ENCODE results near the gene RASA2. TPM values are rescaled to one million over a fixed set of nuclear protein-coding genes. Genes with fewer than 3 reads are reported as not detected.

The RASA2 gene
- total and polyA plus RNA-seq, 8 donors = 2.6 to 32.1 (median 10.9) TPM

DNA sequence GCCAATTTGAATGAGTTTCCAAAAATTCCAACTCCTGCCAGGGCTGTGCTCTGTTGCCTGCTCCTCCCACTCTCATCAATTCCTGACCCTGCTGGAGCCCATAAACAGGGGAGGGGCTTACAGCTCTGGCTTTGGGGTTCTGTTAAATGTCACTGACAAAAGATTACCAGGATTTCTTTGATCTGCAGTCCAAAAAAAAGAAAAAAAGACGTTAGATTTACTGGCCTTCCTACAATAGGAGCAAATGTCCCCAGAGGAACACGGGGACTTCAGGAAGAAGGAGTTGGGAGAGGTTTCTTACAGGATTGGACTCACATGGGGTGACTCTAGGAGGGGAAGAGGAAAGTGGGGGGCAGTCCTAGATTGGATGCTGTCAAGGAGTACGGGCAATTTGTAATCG is 167.0 kb downstream of the RASA2 start:
- TF ChIP-seq, protein P1, sequence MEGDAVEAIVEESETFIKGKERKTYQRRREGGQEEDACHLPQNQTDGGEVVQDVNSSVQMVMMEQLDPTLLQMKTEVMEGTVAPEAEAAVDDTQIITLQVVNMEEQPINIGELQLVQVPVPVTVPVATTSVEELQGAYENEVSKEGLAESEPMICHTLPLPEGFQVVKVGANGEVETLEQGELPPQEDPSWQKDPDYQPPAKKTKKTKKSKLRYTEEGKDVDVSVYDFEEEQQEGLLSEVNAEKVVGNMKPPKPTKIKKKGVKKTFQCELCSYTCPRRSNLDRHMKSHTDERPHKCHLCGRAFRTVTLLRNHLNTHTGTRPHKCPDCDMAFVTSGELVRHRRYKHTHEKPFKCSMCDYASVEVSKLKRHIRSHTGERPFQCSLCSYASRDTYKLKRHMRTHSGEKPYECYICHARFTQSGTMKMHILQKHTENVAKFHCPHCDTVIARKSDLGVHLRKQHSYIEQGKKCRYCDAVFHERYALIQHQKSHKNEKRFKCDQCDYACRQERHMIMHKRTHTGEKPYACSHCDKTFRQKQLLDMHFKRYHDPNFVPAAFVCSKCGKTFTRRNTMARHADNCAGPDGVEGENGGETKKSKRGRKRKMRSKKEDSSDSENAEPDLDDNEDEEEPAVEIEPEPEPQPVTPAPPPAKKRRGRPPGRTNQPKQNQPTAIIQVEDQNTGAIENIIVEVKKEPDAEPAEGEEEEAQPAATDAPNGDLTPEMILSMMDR (IDR thresholded peaks at IDR 0.05) = no peak
- Histone ChIP-seq H3K4me3 (no peak overlapping the region), H3K27me3 (peaks cover 0 to 22% (median 15%) of the 10 kb centered on the region in 3 donors), H3K36me3 (no peaks in the 10 kb centered on the region), H3K27ac (no peak overlapping the region), H3K4me1 (peaks cover 0 to 2% (median 0%) of the 10 kb centered on the region in 4 donors), H3K9me3 (peaks cover 0 to 5% (median 2%) of the 10 kb centered on the region in 4 donors)
- no peak for DNase-seq
- intact Hi-C loops (cut with DNase I; ENCODE audit: low total_unique reads) = no loop called here
- 70 to 82% (median 79%) methylated on average over 4 of the region's 4 CpGs for WGBS, 5 donors

DNA sequence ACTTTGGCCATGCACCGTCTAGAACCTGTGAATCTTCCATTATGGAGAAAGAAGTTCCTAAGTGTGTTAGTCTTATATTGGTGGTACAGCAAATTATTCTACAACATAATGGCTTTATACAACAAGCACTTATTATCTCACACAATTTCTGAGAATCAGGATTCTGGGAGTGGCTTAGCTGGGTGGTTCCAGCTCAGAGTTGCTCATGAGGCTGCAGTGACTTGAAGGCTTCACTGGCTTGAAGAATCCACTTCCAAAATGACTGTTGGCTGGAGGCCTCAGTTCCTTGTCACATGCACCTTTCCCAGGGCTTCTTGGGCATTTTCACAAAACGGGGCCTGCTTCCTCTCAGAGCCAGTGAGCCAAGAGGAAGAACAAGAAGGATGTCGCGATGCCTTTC is 169.0 kb downstream of the RASA2 start:
- no peak overlapping the region for H3K4me3 ChIP-seq
- DNase-seq = no peak
- H3K27me3 ChIP-seq = peaks cover 0 to 41% (median 26%) of the 10 kb centered on the region in 3 donors
- peaks cover 0 to 5% (median 2%) of the 10 kb centered on the region in 4 donors for H3K9me3 ChIP-seq
- H3K36me3 ChIP-seq = no peaks in the 10 kb centered on the region
- intact Hi-C loops (cut with DNase I; ENCODE audit: low total_unique reads) = no loop called here
- 77 to 91% (median 87%) methylated on average over 4 of the region's 4 CpGs for WGBS, 5 donors
- TF ChIP-seq, protein P1 (IDR thresholded peaks at IDR 0.05) = no peak
- no peak for TF ChIP-seq POLR2A (IDR thresholded peaks at IDR 0.05)
- no peak for TF ChIP-seq EP300 (IDR thresholded peaks at IDR 0.05)
- TF ChIP-seq POLR2AphosphoS5 (IDR thresholded peaks at IDR 0.05) = no peak
- peaks cover 9 to 19% (median 17%) of the 10 kb centered on the region in 4 donors for H3K4me1 ChIP-seq
- no peak overlapping the region for H3K27ac ChIP-seq

DNA sequence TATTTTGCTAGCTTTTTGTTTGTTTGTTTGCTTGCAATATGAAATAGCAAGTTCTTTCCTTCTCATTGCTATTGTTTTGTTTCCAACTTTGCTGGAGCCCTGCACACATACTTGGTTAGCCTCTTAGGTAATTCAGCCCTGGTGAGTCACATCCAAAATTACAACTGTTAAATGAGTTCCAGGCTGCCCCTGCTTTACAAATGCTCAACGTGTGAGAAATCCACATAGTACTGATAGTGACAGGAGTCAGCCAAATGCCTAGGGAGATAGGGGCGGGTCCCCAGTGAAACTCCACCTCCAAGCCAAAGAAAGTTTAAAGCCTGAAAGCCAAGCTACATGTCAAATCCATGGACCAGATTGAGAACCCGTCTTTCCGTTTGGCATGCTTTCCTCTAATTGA is 169.9 kb downstream of the RASA2 start:
- intact Hi-C loops (cut with DNase I; ENCODE audit: low total_unique reads) = no loop called here
- Histone ChIP-seq H3K27ac (no peak overlapping the region), H3K4me1 (peaks cover 9 to 21% (median 17%) of the 10 kb centered on the region in 4 donors), H3K9me3 (peaks cover 0 to 5% (median 2%) of the 10 kb centered on the region in 4 donors), H3K4me3 (no peak overlapping the region), H3K27me3 (peaks cover 0 to 41% (median 26%) of the 10 kb centered on the region in 3 donors), H3K36me3 (no peaks in the 10 kb centered on the region)
- no peak for DNase-seq
- 69 to 78% (median 76%) methylated on average over 4 of the region's 4 CpGs for WGBS, 5 donors
- TF ChIP-seq POLR2A (IDR thresholded peaks at IDR 0.05) (no peak), POLR2AphosphoS5 (IDR thresholded peaks at IDR 0.05) (no peak), EP300 (IDR thresholded peaks at IDR 0.05) (no peak)
- TF ChIP-seq, protein P1 (IDR thresholded peaks at IDR 0.05) = no peak

DNA sequence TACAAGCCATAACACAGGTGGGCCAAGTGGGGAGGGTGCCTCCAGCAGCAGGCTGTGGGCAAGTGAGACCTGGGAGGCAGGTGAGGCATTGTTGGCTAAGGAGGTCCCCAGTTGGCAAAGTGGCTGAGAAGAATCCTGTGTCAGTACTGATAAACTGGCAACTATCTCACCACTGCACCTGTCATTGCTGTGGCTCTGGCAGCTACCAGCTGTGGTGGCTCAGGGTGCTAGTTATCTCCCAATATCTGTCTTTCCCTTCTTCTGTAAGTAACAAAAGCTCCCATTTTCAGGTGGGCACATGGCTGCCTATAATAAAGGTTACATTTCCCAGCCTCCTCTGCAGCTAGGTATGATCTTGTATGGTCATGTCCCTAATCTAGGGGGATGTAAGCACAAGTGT is 170.7 kb downstream of the RASA2 start:
- TF ChIP-seq, protein P1 (IDR thresholded peaks at IDR 0.05) = no peak
- TF ChIP-seq POLR2AphosphoS5 (IDR thresholded peaks at IDR 0.05) (no peak), EP300 (IDR thresholded peaks at IDR 0.05) (no peak), POLR2A (IDR thresholded peaks at IDR 0.05) (no peak)
- Histone ChIP-seq H3K36me3 (no peaks in the 10 kb centered on the region), H3K4me3 (no peak overlapping the region), H3K4me1 (peaks cover 9 to 21% (median 17%) of the 10 kb centered on the region in 4 donors), H3K27ac (no peak overlapping the region), H3K27me3 (peaks cover 0 to 41% (median 26%) of the 10 kb centered on the region in 3 donors), H3K9me3 (peaks cover 0 to 5% (median 2%) of the 10 kb centered on the region in 4 donors)
- intact Hi-C loops (cut with DNase I; ENCODE audit: low total_unique reads) = no loop called here
- DNase-seq = no peak

All from stomach (tissue), 9 donors.